ENCODE measurements around the gene HGFAC. TPM values are rescaled to one million over a fixed set of nuclear protein-coding genes. Genes with fewer than 3 reads are reported as not detected.

HGFAC gene
- polyA plus RNA-seq, 2 donors = 0.53 to 0.55 TPM

GRCh38 chr4:3476341-3476747 lies 34.6 kb downstream of the HGFAC start:
- WGBS, 2 donors = 87 to 91% methylated on average over 22 of the region's 22 CpGs
- Histone ChIP-seq H3K36me3 (ENCODE audit: control insufficient read depth in 2 of 2, insufficient read depth in 2 of 2, low read length in 1 of 2) (no peaks in the 10 kb centered on the region), H3K27ac (ENCODE audit: low read depth in 2 of 2, low read length in 1 of 2) (no peak overlapping the region), H3K4me3 (ENCODE audit: low read depth in 1 of 2, low read length in 2 of 2) (no peak overlapping the region), H3K4me1 (ENCODE audit: control insufficient read depth in 2 of 2, insufficient read depth in 2 of 2, low read length in 1 of 2) (peaks cover 0 to 8% of the 10 kb centered on the region in 2 donors), H3K9me3 (ENCODE audit: control insufficient read depth in 2 of 2, insufficient read depth in 1 of 2, low read depth in 1 of 2, low read length in 1 of 2) (peaks cover 0 to under 1% of the 10 kb centered on the region in 2 donors), H3K27me3 (ENCODE audit: control insufficient read depth in 1 of 2, insufficient read depth in 2 of 2, low read length in 2 of 2) (peaks cover 0 to 4% of the 10 kb centered on the region in 2 donors)

- Histone ChIP-seq H3K4me1 (ENCODE audit: control insufficient read depth in 2 of 2, insufficient read depth in 2 of 2, low read length in 1 of 2) (peaks cover 0 to 11% of the 10 kb centered on the region in 2 donors), H3K27ac (ENCODE audit: low read depth in 2 of 2, low read length in 1 of 2) (no peak overlapping the region), H3K4me3 (ENCODE audit: low read depth in 1 of 2, low read length in 2 of 2) (no peak overlapping the region), H3K27me3 (ENCODE audit: control insufficient read depth in 1 of 2, insufficient read depth in 2 of 2, low read length in 2 of 2) (peaks cover 0 to 4% of the 10 kb centered on the region in 2 donors), H3K9me3 (ENCODE audit: control insufficient read depth in 2 of 2, insufficient read depth in 1 of 2, low read depth in 1 of 2, low read length in 1 of 2) (no peaks in the 10 kb centered on the region), H3K36me3 (ENCODE audit: control insufficient read depth in 2 of 2, insufficient read depth in 2 of 2, low read length in 1 of 2) (no peaks in the 10 kb centered on the region)
- WGBS, 2 donors = 82 to 85% methylated on average over 27 of the region's 27 CpGs
These were observed 35.4 kb downstream of the HGFAC start for GRCh38 chr4:3476936-3477749.

GRCh38 chr4:3477750-3478430 lies 36.1 kb downstream of the HGFAC start:
- H3K36me3 ChIP-seq (ENCODE audit: control insufficient read depth in 2 of 2, insufficient read depth in 2 of 2, low read length in 1 of 2) = no peaks in the 10 kb centered on the region
- 60 to 69% methylated on average over 23 of the region's 23 CpGs for WGBS, 2 donors
- H3K4me3 ChIP-seq (ENCODE audit: low read depth in 1 of 2, low read length in 2 of 2) = no peak overlapping the region
- H3K9me3 ChIP-seq (ENCODE audit: control insufficient read depth in 2 of 2, insufficient read depth in 1 of 2, low read depth in 1 of 2, low read length in 1 of 2) = no peaks in the 10 kb centered on the region
- no peak overlapping the region for H3K27ac ChIP-seq (ENCODE audit: low read depth in 2 of 2, low read length in 1 of 2)
- H3K27me3 ChIP-seq (ENCODE audit: control insufficient read depth in 1 of 2, insufficient read depth in 2 of 2, low read length in 2 of 2) = peaks cover 0 to 4% of the 10 kb centered on the region in 2 donors
- peaks cover 0 to 11% of the 10 kb centered on the region in 2 donors for H3K4me1 ChIP-seq (ENCODE audit: control insufficient read depth in 2 of 2, insufficient read depth in 2 of 2, low read length in 1 of 2)

GRCh38 chr4:3478446-3479357 lies 36.9 kb downstream of the HGFAC start:
- Histone ChIP-seq H3K9me3 (ENCODE audit: control insufficient read depth in 2 of 2, insufficient read depth in 1 of 2, low read depth in 1 of 2, low read length in 1 of 2) (no peaks in the 10 kb centered on the region), H3K27ac (ENCODE audit: low read depth in 2 of 2, low read length in 1 of 2) (no peak overlapping the region), H3K4me3 (ENCODE audit: low read depth in 1 of 2, low read length in 2 of 2) (no peak overlapping the region), H3K27me3 (ENCODE audit: control insufficient read depth in 1 of 2, insufficient read depth in 2 of 2, low read length in 2 of 2) (peaks cover 0 to 4% of the 10 kb centered on the region in 2 donors), H3K4me1 (ENCODE audit: control insufficient read depth in 2 of 2, insufficient read depth in 2 of 2, low read length in 1 of 2) (peaks cover 0 to 11% of the 10 kb centered on the region in 2 donors), H3K36me3 (ENCODE audit: control insufficient read depth in 2 of 2, insufficient read depth in 2 of 2, low read length in 1 of 2) (no peaks in the 10 kb centered on the region)
- 84 to 90% methylated on average over 35 of the region's 35 CpGs for WGBS, 2 donors

- Histone ChIP-seq H3K4me3 (ENCODE audit: low read depth in 1 of 2, low read length in 2 of 2) (no peak overlapping the region), H3K4me1 (ENCODE audit: control insufficient read depth in 2 of 2, insufficient read depth in 2 of 2, low read length in 1 of 2) (peaks cover 3 to 19% of the 10 kb centered on the region in 2 donors), H3K27ac (ENCODE audit: low read depth in 2 of 2, low read length in 1 of 2) (no peak overlapping the region), H3K36me3 (ENCODE audit: control insufficient read depth in 2 of 2, insufficient read depth in 2 of 2, low read length in 1 of 2) (no peaks in the 10 kb centered on the region), H3K9me3 (ENCODE audit: control insufficient read depth in 2 of 2, insufficient read depth in 1 of 2, low read depth in 1 of 2, low read length in 1 of 2) (no peaks in the 10 kb centered on the region), H3K27me3 (ENCODE audit: control insufficient read depth in 1 of 2, insufficient read depth in 2 of 2, low read length in 2 of 2) (peaks cover 0 to 4% of the 10 kb centered on the region in 2 donors)
- WGBS, 2 donors = 77 to 80% methylated on average over 25 of the region's 25 CpGs
These were observed 37.8 kb downstream of the HGFAC start for GRCh38 chr4:3479358-3480101.

GRCh38 chr4:3480528-3481112 lies 38.9 kb downstream of the HGFAC start:
- Histone ChIP-seq H3K27me3 (ENCODE audit: control insufficient read depth in 1 of 2, insufficient read depth in 2 of 2, low read length in 2 of 2) (peaks cover 0 to 4% of the 10 kb centered on the region in 2 donors), H3K27ac (ENCODE audit: low read depth in 2 of 2, low read length in 1 of 2) (no peak overlapping the region), H3K4me1 (ENCODE audit: control insufficient read depth in 2 of 2, insufficient read depth in 2 of 2, low read length in 1 of 2) (peaks cover 9 to 25% of the 10 kb centered on the region in 2 donors), H3K4me3 (ENCODE audit: low read depth in 1 of 2, low read length in 2 of 2) (no peak overlapping the region), H3K9me3 (ENCODE audit: control insufficient read depth in 2 of 2, insufficient read depth in 1 of 2, low read depth in 1 of 2, low read length in 1 of 2) (no peaks in the 10 kb centered on the region), H3K36me3 (ENCODE audit: control insufficient read depth in 2 of 2, insufficient read depth in 2 of 2, low read length in 1 of 2) (no peaks in the 10 kb centered on the region)
- WGBS, 2 donors = 16 to 20% methylated on average over 17 of the region's 17 CpGs

- Histone ChIP-seq H3K27ac (ENCODE audit: low read depth in 2 of 2, low read length in 1 of 2) (no peak overlapping the region), H3K9me3 (ENCODE audit: control insufficient read depth in 2 of 2, insufficient read depth in 1 of 2, low read depth in 1 of 2, low read length in 1 of 2) (no peaks in the 10 kb centered on the region), H3K27me3 (ENCODE audit: control insufficient read depth in 1 of 2, insufficient read depth in 2 of 2, low read length in 2 of 2) (peaks cover 0 to 4% of the 10 kb centered on the region in 2 donors), H3K4me1 (ENCODE audit: control insufficient read depth in 2 of 2, insufficient read depth in 2 of 2, low read length in 1 of 2) (peaks cover 9 to 25% of the 10 kb centered on the region in 2 donors), H3K4me3 (ENCODE audit: low read depth in 1 of 2, low read length in 2 of 2) (no peak overlapping the region), H3K36me3 (ENCODE audit: control insufficient read depth in 2 of 2, insufficient read depth in 2 of 2, low read length in 1 of 2) (no peaks in the 10 kb centered on the region)
- 40 to 42% methylated on average over 5 of the region's 5 CpGs for WGBS, 2 donors
These were observed 39.4 kb downstream of the HGFAC start for GRCh38 chr4:3481113-3481531.

GRCh38 chr4:3481783-3482393 lies 40.1 kb downstream of the HGFAC start:
- peaks cover 9 to 27% of the 10 kb centered on the region in 2 donors for H3K4me1 ChIP-seq (ENCODE audit: control insufficient read depth in 2 of 2, insufficient read depth in 2 of 2, low read length in 1 of 2)

More at GRCh38 chr4:3481783-3482393, 40.1 kb downstream of the HGFAC start:
- H3K27me3 ChIP-seq (ENCODE audit: control insufficient read depth in 1 of 2, insufficient read depth in 2 of 2, low read length in 2 of 2) = peaks cover 0 to 8% of the 10 kb centered on the region in 2 donors
- H3K9me3 ChIP-seq (ENCODE audit: control insufficient read depth in 2 of 2, insufficient read depth in 1 of 2, low read depth in 1 of 2, low read length in 1 of 2) = no peaks in the 10 kb centered on the region
- no peak overlapping the region for H3K27ac ChIP-seq (ENCODE audit: low read depth in 2 of 2, low read length in 1 of 2)
- WGBS, 2 donors = 54 to 55% methylated on average over 19 of the region's 19 CpGs
- no peaks in the 10 kb centered on the region for H3K36me3 ChIP-seq (ENCODE audit: control insufficient read depth in 2 of 2, insufficient read depth in 2 of 2, low read length in 1 of 2)
- no peak overlapping the region for H3K4me3 ChIP-seq (ENCODE audit: low read depth in 1 of 2, low read length in 2 of 2)
